GM10248 (cell line): ENCODE results near the gene RREB1.

Experiments used
- CTCF ChIA-PET: fragments of 300-600 bp; sonication (Branson Sonifier 250); formaldehyde crosslinking; extraction: SDS; loops from one replicate; lab custom pipeline; 2021; ENCODE audit warnings: antibody characterized with exemption; lab: Yijun Ruan, JAX
- POLR2A ChIA-PET: fragments of 350-650 bp; sonication (Branson Sonifier 250); formaldehyde crosslinking; extraction: SDS; loops from one replicate; lab custom pipeline; 2020; ENCODE audit warnings: antibody characterized with exemption; lab: Yijun Ruan, JAX
- DNase-seq: peaks from one replicate; pipeline ENCODE4 v3.0.0; 2012; ENCODE audit errors: extremely low spot score
- CTCF ChIP-seq: IDR thresholded peaks from 2 replicates; pipeline ENCODE4 v1.5.1; 2012; ENCODE audit warnings: mild to moderate bottlenecking, low read depth; ENCODE audit errors: extremely low read depth, missing control alignments, control extremely low read depth

Gene RREB1

GRCh38 chr6:7241160-7241559 lies 133.4 kb downstream of the RREB1 start:
- no peak for DNase-seq
- ChIA-PET POLR2A (no interaction called here), CTCF (interaction anchor here (1.0 to 4.0 kb wide), 4 partner anchors 9 to 516 kb away, joined by 3 to 24 read pairs (median 12); no protein-coding TSS in a partner anchor)
- no peak for TF ChIP-seq CTCF

GRCh38 chr6:7241709-7242645 lies 134.2 kb downstream of the RREB1 start:
- no peak for TF ChIP-seq CTCF
- CTCF ChIA-PET = interaction anchor here (0.8 to 5.6 kb wide), 23 partner anchors 8 to 568 kb away, joined by 3 to 58 read pairs (median 5); no protein-coding TSS in a partner anchor
- no peak for DNase-seq
- POLR2A ChIA-PET = no interaction called here

DNA sequence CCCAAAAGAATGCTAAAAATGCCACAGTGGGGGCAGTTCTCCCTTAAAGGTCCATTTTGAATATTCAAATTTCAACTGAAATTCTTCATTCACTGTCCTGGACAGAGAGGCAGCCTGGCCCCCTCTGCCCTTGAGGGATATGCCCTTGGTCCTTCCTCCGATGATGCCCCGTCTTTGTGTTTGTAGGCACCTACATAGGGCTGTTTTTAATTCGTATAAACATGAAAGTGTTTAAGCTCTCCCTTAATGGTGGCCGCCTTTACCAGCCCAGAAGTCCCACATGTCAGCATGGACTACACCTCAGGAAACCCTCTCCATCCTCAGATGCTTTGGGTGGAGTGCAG lies 135.0 kb downstream of the RREB1 start:
- ChIA-PET POLR2A (no interaction called here), CTCF (interaction anchor here (0.7 to 5.6 kb wide), 46 partner anchors 8 to 738 kb away, joined by 3 to 58 read pairs (median 4); no protein-coding TSS in a partner anchor)
- DNase-seq = no peak
- no peak for TF ChIP-seq CTCF

GRCh38 chr6:7243179-7243981 lies 135.6 kb downstream of the RREB1 start:
- TF ChIP-seq CTCF = peak; percentile 76
- ChIA-PET CTCF (interaction anchor here (0.7 to 5.6 kb wide), 63 partner anchors 9 to 738 kb away, joined by 3 to 58 read pairs (median 3); no protein-coding TSS in a partner anchor), POLR2A (no interaction called here)
- DNase-seq = peak; percentile 76

GRCh38 chr6:7245668-7246393 lies 138.1 kb downstream of the RREB1 start:
- ChIA-PET POLR2A (no interaction called here), CTCF (interaction anchor here (1.0 to 5.6 kb wide), 6 partner anchors 9 to 569 kb away, joined by 3 to 58 read pairs (median 10); no protein-coding TSS in a partner anchor)

More at GRCh38 chr6:7245668-7246393, 138.1 kb downstream of the RREB1 start:
- no peak for DNase-seq
- TF ChIP-seq CTCF = no peak
